Left lobe of liver (tissue), 2 donors: ENCODE measurements around the gene TFG. TPM values are rescaled to one million over a fixed set of nuclear protein-coding genes. Genes with fewer than 3 reads are reported as not detected.

ENCODE experiments used
- ATAC-seq: fragments of 200-7000 bp; cut with Tn5 transposase; one replicate; pipeline ENCODE4 v1.9.1; 2020; ENCODE audit warnings: mild to moderate bottlenecking, moderate library complexity
- DNase-seq: peaks from one replicate; pipeline ENCODE4 v3.0.0-alpha.2; 2020; ENCODE audit warnings: low spot score
- total RNA-seq: library from RNA; stranded (reverse); gene quantifications from one replicate; pipeline ENCODE4 v1.2.1, GENCODE V29; 2021
- donor health status: DM: no; HTN: no; CAD: no; lungs with moderate emphysema.
- donor health status: DM: no; HTN: yes; CAD: no.

The TFG gene
- total RNA-seq, 1 donor from 2014 or later = 50.2 TPM

DNA sequence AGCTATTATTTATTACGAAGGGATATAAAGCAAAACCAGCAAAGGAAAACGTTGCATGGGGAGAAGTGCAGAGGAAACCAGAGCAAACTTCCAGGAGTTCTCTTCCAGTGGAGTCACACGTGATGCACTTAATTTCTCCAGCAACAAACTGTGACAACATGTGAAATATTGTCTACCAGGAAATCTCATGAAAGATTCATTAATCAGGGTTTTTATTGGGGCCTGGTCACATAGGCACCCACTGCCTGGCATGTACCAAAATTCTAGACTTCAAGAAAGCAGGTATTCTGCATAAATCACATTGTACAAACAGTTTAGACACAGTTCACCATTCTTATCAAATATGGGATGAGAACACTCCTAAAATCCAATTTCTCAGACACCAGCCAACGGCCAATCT, 5.4 kb upstream of the TFG start:
- DNase-seq (no peak), ATAC-seq (no peak)

DNA sequence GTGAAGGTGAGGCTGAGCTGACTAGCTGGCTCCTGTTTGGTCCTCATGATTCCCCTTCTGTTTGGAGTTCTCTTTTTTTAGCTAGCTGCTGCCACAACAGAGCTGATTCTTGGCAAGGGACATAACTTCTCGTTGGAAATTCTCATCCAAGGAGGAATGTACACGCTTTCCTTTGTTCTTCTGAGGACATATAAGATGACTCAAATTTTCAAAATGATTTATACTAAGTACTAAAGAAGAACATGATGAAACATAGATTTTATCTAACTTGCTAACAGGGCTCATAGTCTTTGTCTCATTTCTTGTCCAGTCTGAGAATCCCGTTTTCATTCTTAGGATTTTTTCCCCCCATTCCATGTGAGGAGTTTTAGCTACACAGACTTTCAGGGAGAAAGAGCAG, 2.9 kb upstream of the TFG start:
- no peak for DNase-seq
- ATAC-seq = no peak

DNA sequence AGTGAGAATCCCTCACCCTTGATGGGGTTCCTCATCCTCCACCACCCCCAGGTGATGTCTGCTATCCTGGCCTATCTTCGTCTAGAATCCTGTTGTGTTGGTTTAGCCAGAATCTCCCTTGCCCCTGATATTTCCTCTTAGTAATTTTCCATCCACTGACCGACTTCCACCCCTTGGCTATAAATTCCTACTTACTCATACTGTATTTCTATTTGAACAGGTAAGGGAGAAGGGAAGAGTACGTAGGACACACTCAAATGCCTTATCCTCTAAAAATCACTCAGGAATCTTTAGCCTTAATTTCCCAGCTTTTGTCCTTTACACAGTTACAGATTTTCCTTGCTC, 678 bp upstream of the TFG start:
- ATAC-seq = no peak

DNA sequence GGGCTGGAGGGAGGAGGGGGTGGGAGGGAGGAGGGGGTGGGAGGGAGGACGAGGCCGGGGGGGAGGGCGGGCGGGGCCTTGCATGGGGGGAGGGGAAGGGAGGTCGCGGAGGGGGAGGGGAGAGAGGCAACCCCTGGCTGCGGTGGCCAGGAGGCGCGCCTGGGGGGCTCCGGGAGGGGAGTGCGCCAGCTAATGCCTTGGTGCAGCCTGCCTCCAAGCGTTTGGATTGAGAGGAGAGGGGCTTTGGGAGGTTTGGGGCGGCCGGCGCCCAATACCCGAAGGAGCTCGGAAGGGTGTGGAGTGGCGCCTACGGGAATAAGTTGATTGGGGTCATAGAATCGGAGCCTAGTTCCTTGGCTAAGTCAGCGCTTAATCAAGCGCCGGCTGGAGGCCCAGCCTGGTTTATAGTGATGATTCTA, 557 bp downstream of the TFG start:
- ATAC-seq (peak; percentile 35), DNase-seq (no peak)

More for the DNA sequence above, 678 bp upstream of the TFG start:
- DNase-seq = no peak

DNA sequence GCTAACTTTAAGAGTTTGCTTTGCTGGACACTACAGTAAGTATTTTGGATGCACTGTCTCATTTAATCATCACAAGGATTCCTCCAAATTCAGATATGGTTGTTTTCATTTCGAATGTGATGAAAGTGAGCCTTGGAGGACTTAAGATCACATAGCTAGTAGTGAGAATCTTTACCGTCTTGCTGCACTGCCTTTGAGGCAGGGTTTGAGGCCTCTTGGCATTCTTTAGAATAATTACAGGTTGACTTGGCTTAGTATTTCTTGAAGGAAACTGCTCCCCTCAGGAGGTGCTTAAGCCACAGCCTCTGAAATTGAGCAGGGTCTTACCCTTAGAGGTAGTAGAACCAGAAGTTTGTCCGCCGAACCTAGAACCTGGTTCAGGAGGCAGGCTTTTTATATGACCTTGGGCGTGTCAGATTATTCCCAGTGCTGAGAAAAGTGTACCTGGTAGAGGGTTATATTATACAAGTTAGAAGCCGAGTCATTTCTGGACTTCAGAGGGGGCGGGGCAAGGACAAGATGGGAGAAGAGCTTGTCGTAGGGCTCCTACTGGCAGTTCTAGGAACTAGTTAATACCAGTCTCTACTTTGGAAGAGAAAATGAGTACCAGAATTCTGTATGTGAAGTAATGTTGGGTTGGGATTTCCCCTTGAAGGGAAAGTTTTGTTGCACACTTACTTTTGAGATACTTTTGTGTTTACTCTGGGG, 1.1 kb downstream of the TFG start:
- ATAC-seq = peak; percentile 2
- DNase-seq = no peak

DNA sequence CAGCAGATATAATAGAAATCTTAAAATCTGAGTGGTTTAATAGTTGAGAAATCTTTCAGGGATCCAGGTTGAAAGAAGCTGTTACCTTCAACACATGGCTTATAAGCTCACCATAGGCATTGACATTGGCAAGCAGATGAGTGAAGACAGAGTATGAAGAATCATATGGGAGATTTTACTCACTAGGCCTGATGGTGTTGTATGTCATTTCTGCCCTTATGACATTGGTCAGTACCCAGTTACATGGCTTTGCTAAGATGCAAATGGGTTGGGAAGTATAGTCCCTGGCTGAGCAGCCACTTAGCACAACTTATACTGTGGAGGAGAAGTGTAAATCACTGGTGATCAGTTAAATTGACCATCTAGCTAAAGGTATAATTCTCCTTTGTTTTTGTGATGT, 5.9 kb downstream of the TFG start:
- DNase-seq (no peak), ATAC-seq (no peak)

DNA sequence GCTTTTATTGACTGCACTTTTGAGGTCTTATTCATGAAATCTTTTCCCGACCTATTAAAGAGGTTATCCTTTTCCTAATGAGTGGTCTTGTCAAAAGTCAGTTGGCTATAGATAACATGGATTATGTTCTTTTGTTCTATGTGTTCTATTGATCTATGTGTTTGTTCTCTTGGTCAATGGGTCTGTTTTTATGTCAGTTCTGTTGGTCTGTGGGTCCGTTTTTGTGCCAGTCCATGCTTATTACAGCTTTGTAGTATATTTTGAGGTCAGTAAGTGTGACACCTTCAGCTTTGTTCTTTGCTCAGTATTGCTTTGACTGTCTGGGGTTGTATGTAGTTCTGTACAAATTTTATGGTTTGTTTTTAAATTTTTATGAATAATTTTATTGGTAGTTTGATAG, 7.8 kb downstream of the TFG start:
- peak; percentile 45 for ATAC-seq
- no peak for DNase-seq

DNA sequence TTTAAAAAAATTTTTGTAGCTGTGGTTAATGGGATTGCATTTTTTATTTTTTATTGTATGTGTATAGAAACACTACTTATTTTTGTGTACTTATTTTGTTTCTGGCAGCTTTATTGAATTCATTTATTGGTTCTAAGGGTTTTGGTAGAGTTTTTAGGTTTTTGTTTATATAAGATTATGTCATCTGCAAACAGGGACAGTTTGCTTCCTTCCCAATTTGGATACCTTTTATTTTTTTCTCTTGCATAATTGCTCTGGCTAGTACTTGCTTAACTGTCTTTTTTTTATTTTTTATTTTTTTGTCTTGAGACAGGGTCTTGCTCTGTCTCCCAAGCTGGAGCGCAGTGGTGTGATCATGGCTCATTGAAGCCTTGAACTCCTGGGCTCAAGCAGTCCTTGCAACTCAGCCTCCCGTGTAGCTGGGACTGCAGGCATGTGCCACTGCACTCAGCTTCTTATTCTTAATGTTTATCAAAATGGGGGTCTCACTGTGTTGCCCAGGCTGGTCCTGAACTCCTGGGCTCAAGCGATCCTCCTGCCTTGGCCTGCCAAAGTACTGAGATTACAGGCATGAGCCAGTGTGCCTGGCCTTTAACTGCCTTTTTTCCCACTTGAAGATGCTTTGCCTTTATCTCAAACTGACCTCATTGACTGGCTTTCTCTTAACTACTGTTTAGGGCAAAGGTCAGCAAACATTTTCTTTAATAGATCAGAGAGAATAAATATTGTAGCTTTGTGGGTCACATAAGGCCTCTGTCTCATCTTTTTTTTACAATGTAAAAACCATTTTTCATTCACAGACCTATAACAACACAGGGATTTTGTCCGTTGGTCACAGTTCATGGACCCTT, 8.6 kb downstream of the TFG start:
- ATAC-seq = peak; percentile 80
- no peak for DNase-seq

GRCh38 chr3:100719136-100719535, 9.8 kb downstream of the TFG start:
- ATAC-seq (no peak), DNase-seq (no peak)

GRCh38 chr3:100720426-100720825, 11.1 kb downstream of the TFG start:
- DNase-seq = no peak
- no peak for ATAC-seq

GRCh38 chr3:100725935-100726513, 16.7 kb downstream of the TFG start:
- ATAC-seq = peak; percentile 95
- peak; percentile 80 for DNase-seq

GRCh38 chr3:100726706-100727105, 17.4 kb downstream of the TFG start:
- ATAC-seq (no peak), DNase-seq (no peak)

GRCh38 chr3:100730524-100730923, 21.2 kb downstream of the TFG start:
- ATAC-seq = no peak
- DNase-seq = no peak

DNA sequence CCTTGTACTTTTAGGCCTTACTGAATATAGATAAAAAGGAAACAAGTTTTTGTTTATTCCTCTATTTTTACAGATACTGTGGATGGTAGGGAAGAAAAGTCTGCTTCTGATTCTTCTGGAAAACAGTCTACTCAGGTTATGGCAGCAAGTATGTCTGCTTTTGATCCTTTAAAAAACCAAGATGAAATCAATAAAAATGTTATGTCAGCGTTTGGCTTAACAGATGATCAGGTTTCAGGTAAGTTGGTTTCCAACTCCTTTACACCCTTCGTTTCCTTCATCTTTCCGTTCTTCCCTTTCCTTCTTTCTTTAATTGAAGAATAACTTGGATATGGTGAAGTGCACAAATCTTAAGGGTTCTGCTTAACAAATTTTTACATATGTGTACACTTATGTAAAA, 23.1 kb downstream of the TFG start:
- ATAC-seq = no peak
- no peak for DNase-seq

- ATAC-seq (peak; percentile 90), DNase-seq (no peak)
Observed at GRCh38 chr3:100737334-100737733, 28.0 kb downstream of the TFG start.

- DNase-seq (no peak), ATAC-seq (no peak)
Observed at GRCh38 chr3:100740207-100740606, 30.9 kb downstream of the TFG start.

DNA sequence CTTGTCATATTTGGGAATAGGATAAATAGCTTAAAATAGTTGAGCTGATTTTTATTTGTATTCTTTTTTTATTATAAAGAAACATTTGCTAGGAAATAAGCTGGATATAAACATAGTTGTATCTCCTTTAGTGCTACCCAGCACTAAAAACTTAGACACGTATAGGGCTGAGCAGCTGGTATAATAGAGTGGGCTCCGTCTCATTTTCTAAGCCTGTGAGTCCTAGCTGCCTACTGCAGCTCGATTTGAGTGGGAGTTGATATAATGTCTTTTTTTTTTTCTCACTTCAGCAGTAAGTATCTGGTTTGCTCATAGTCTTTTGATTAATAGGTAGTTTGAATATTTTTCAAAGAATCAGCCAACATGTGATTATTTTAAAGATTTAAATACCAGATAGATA, 34.2 kb downstream of the TFG start:
- DNase-seq = no peak
- no peak for ATAC-seq

- no peak for ATAC-seq
- DNase-seq = no peak
Observed at GRCh38 chr3:100744671-100745070, 35.4 kb downstream of the TFG start.

DNA sequence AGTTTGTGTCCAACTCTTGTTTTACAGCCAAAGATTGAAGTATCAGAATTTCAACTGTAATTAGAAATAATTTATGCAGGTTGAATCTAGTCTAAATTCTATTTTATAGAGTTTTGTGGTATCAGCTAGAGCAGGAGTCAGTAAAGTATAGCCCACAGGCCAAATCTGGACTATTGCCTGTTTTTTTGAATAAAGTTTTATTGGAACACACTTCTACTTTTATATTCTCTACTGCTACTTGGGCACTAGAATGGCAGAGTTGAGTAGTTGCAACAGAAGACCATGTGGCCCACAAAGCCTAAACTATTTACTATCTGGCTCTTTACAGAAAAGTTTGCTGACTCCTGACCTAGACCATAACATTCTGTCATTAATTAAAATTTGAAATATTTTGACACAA, 36.3 kb downstream of the TFG start:
- ATAC-seq = no peak
- no peak for DNase-seq

DNA sequence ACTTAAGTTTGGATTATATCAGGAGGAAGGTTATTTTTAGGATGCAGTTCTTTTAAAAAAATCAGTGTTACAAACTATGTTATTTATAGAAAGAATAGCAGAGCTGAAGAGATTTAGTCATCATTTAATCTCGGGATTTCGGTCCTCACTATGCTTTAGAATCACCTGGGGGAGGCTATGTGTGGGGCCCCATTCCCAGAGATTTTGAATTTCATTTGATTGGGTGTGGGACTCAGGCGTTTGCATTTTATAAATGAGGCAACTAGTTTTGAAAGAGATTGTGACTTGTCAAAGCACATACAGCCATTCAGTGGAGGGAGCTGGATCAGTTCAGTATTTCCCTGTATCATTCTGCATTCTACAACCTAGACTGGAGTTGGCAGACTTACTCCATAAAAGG, 36.8 kb downstream of the TFG start:
- DNase-seq (no peak), ATAC-seq (no peak)

DNA sequence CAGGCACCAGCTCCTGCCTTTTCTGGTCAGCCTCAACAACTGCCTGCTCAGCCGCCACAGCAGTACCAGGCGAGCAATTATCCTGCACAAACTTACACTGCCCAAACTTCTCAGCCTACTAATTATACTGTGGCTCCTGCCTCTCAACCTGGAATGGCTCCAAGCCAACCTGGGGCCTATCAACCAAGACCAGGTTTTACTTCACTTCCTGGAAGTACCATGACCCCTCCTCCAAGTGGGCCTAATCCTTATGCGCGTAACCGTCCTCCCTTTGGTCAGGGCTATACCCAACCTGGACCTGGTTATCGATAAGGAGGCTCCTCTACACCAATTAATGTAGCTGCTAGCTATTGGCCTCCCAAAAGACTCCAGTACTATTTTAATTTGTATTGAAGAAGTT, 38.9 kb downstream of the TFG start:
- DNase-seq (no peak), ATAC-seq (peak; percentile 28)

GRCh38 chr3:100748967-100749366, 39.7 kb downstream of the TFG start:
- ATAC-seq (peak; percentile 71), DNase-seq (no peak)
